ENCODE measurements around the gene DYNC2H1. TPM values are rescaled to one million over a fixed set of nuclear protein-coding genes. Genes with fewer than 3 reads are reported as not detected.

DYNC2H1 gene
- total RNA-seq, 1 donor from 2014 or later: 61.1 TPM

- no peaks in the 10 kb centered on the region for H4K20me1 ChIP-seq (ENCODE audit: low read depth)
- H3K79me2 ChIP-seq (ENCODE audit: low read depth): no peaks in the 10 kb centered on the region
- H3K4me2 ChIP-seq: no peak overlapping the region
- Mint-ChIP-seq H3K27me3 (ENCODE audit: insufficient read depth, low read depth) (no peaks in the 10 kb centered on the region), H3K9me3 (peaks cover 2% of the 10 kb centered on the region), H3K4me3 (no peak overlapping the region), H3K27ac (no peak overlapping the region), H3K36me3 (peaks cover 5% of the 10 kb centered on the region), H3K4me1 (no peaks in the 10 kb centered on the region)
- TF ChIP-seq EZH2 (IDR thresholded peaks at IDR 0.05) (no peak), CTCF (IDR thresholded peaks at IDR 0.05) (no peak), EZH2phosphoT487 (IDR thresholded peaks at IDR 0.05) (no peak)
- no peaks in the 10 kb centered on the region for H3K36me3 ChIP-seq
- no peak overlapping the region for H3K27ac ChIP-seq
- no peak overlapping the region for H2AFZ ChIP-seq (replicated peaks)
- H3K9ac ChIP-seq: no peak overlapping the region
- no peaks in the 10 kb centered on the region for H3F3A ChIP-seq (ENCODE audit: low read depth)
- DNase-seq (ENCODE audit: low spot score): no peak
- H3K4me3 ChIP-seq: no peak overlapping the region
- no peaks in the 10 kb centered on the region for H3K4me1 ChIP-seq
- no peaks in the 10 kb centered on the region for H3K9me3 ChIP-seq (ENCODE audit: low read depth)
- H3K27me3 ChIP-seq: no peaks in the 10 kb centered on the region
Measured at GRCh38 chr11:103418014-103418413, 308.8 kb downstream of the DYNC2H1 start.

GRCh38 chr11:103420593-103420992, 311.4 kb downstream of the DYNC2H1 start:
- Histone ChIP-seq H3K4me2 (no peak overlapping the region), H4K20me1 (ENCODE audit: low read depth) (no peaks in the 10 kb centered on the region), H3K36me3 (no peaks in the 10 kb centered on the region), H3F3A (ENCODE audit: low read depth) (no peaks in the 10 kb centered on the region), H3K4me3 (no peak overlapping the region), H3K4me1 (no peaks in the 10 kb centered on the region), H3K79me2 (ENCODE audit: low read depth) (no peaks in the 10 kb centered on the region), H2AFZ (replicated peaks) (no peak overlapping the region), H3K9ac (no peak overlapping the region), H3K27me3 (no peaks in the 10 kb centered on the region), H3K9me3 (ENCODE audit: low read depth) (no peaks in the 10 kb centered on the region), H3K27ac (no peak overlapping the region)
- Mint-ChIP-seq H3K36me3 (peaks cover 2% of the 10 kb centered on the region), H3K27ac (no peak overlapping the region), H3K9me3 (peaks cover 2% of the 10 kb centered on the region), H3K4me1 (no peaks in the 10 kb centered on the region), H3K27me3 (ENCODE audit: insufficient read depth, low read depth) (no peaks in the 10 kb centered on the region), H3K4me3 (no peak overlapping the region)
- TF ChIP-seq CTCF (IDR thresholded peaks at IDR 0.05): no peak
- TF ChIP-seq EZH2 (IDR thresholded peaks at IDR 0.05): no peak
- TF ChIP-seq EZH2phosphoT487 (IDR thresholded peaks at IDR 0.05): no peak
- no peak for DNase-seq (ENCODE audit: low spot score)

- Mint-ChIP-seq H3K4me1 (peaks cover 6% of the 10 kb centered on the region), H3K36me3 (peaks cover 5% of the 10 kb centered on the region), H3K27ac (no peak overlapping the region), H3K27me3 (ENCODE audit: insufficient read depth, low read depth) (no peaks in the 10 kb centered on the region), H3K9me3 (no peaks in the 10 kb centered on the region), H3K4me3 (no peak overlapping the region)
- H3K4me2 ChIP-seq: no peak overlapping the region
- TF ChIP-seq EZH2phosphoT487 (IDR thresholded peaks at IDR 0.05) (no peak), EZH2 (IDR thresholded peaks at IDR 0.05) (no peak), CTCF (IDR thresholded peaks at IDR 0.05) (no peak)
- no peaks in the 10 kb centered on the region for H3K9me3 ChIP-seq (ENCODE audit: low read depth)
- no peaks in the 10 kb centered on the region for H4K20me1 ChIP-seq (ENCODE audit: low read depth)
- H3K27me3 ChIP-seq: no peaks in the 10 kb centered on the region
- no peak for DNase-seq (ENCODE audit: low spot score)
- H3K79me2 ChIP-seq (ENCODE audit: low read depth): no peaks in the 10 kb centered on the region
- no peaks in the 10 kb centered on the region for H3F3A ChIP-seq (ENCODE audit: low read depth)
- no peak overlapping the region for H3K9ac ChIP-seq
- H3K4me1 ChIP-seq: peaks cover 21% of the 10 kb centered on the region
- H3K4me3 ChIP-seq: no peak overlapping the region
- no peak overlapping the region for H3K27ac ChIP-seq
- H3K36me3 ChIP-seq: no peaks in the 10 kb centered on the region
- no peak overlapping the region for H2AFZ ChIP-seq (replicated peaks)
Measured at GRCh38 chr11:103433386-103434072, 324.3 kb downstream of the DYNC2H1 start.
